ENCODE results near the gene WWTR1.

WWTR1 gene

GRCh38 chr3:149567381-149567780 lies 90.4 kb downstream of the WWTR1 start:
- no peak for DNase-seq (ENCODE audit: low spot score)
- in situ Hi-C loops (cut with MboI; ENCODE audit: low sequenced_read_pairs, unreplicated experiment): loop anchor here (10.0 kb wide), 1 partner anchor 147 kb away; no protein-coding TSS in a partner anchor
- TF ChIP-seq, protein P1, sequence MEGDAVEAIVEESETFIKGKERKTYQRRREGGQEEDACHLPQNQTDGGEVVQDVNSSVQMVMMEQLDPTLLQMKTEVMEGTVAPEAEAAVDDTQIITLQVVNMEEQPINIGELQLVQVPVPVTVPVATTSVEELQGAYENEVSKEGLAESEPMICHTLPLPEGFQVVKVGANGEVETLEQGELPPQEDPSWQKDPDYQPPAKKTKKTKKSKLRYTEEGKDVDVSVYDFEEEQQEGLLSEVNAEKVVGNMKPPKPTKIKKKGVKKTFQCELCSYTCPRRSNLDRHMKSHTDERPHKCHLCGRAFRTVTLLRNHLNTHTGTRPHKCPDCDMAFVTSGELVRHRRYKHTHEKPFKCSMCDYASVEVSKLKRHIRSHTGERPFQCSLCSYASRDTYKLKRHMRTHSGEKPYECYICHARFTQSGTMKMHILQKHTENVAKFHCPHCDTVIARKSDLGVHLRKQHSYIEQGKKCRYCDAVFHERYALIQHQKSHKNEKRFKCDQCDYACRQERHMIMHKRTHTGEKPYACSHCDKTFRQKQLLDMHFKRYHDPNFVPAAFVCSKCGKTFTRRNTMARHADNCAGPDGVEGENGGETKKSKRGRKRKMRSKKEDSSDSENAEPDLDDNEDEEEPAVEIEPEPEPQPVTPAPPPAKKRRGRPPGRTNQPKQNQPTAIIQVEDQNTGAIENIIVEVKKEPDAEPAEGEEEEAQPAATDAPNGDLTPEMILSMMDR (IDR thresholded peaks at IDR 0.05; ENCODE audit: borderline replicate concordance, control extremely low read depth, extremely low read depth, insufficient read depth, missing control alignments): no peak

- TF ChIP-seq, protein P1 (IDR thresholded peaks at IDR 0.05; ENCODE audit: borderline replicate concordance, control extremely low read depth, extremely low read depth, insufficient read depth, missing control alignments): no peak
- in situ Hi-C loops (cut with MboI; ENCODE audit: low sequenced_read_pairs, unreplicated experiment): loop anchor here (10.0 kb wide), 1 partner anchor 148 kb away; no protein-coding TSS in a partner anchor
- no peak for DNase-seq (ENCODE audit: low spot score)
These were observed 91.4 kb downstream of the WWTR1 start for GRCh38 chr3:149566292-149566975.

GRCh38 chr3:149564079-149564478 lies 93.7 kb downstream of the WWTR1 start:
- in situ Hi-C loops (cut with MboI; ENCODE audit: low sequenced_read_pairs, unreplicated experiment): loop anchor here (10.0 kb wide), 1 partner anchor 151 kb away; no protein-coding TSS in a partner anchor
- no peak for DNase-seq (ENCODE audit: low spot score)
- TF ChIP-seq, protein P1 (IDR thresholded peaks at IDR 0.05; ENCODE audit: borderline replicate concordance, control extremely low read depth, extremely low read depth, insufficient read depth, missing control alignments): no peak

- in situ Hi-C loops (cut with MboI; ENCODE audit: low sequenced_read_pairs, unreplicated experiment): loop anchor here (10.0 kb wide), 1 partner anchor 152 kb away; no protein-coding TSS in a partner anchor
- TF ChIP-seq, protein P1 (IDR thresholded peaks at IDR 0.05; ENCODE audit: borderline replicate concordance, control extremely low read depth, extremely low read depth, insufficient read depth, missing control alignments): no peak
- DNase-seq (ENCODE audit: low spot score): no peak
These were observed 94.7 kb downstream of the WWTR1 start for GRCh38 chr3:149563114-149563513.

DNA sequence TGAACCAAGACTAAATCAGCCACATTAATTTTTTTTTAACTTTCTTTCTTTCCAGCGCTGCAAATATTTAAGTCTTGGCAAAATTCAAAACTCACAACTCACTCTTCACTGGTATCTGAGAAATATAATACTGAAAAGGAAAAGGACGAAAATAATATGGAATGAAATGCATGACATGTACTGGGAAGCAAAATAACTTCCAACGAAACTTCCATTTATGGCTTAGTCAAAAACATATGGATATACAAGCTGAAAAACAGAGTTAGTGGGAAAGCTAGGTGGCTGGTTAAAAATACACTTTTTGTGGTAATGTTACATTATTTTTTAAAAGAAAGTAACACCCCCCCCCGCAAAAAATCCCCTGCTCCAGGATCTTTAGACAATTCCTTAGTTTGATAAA lies 97.2 kb downstream of the WWTR1 start:
- no peak for DNase-seq (ENCODE audit: low spot score)
- TF ChIP-seq, protein P1 (IDR thresholded peaks at IDR 0.05; ENCODE audit: borderline replicate concordance, control extremely low read depth, extremely low read depth, insufficient read depth, missing control alignments): no peak
- in situ Hi-C loops (cut with MboI; ENCODE audit: low sequenced_read_pairs, unreplicated experiment): loop anchor here (10.0 kb wide), 1 partner anchor 154 kb away; no protein-coding TSS in a partner anchor

DNA sequence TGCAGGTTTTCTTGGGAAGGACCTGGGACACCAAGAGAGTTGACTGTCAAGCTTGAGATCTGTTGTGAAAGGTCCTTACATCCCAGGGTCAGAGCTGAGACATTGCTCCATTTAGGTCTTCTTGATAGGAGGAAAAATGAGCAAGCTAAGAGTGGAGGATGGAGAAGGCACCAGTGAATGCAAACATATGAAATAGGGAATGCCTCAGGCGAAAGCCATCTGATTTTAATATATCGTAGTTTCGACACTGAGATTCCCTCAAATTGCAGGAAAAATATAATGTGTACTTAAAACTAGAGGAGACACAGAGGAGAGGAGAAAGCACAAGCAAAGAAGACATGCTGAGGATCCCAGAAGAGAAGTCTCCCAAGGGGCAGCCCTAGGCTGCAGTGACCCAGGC lies 97.8 kb downstream of the WWTR1 start:
- TF ChIP-seq, protein P1 (IDR thresholded peaks at IDR 0.05; ENCODE audit: borderline replicate concordance, control extremely low read depth, extremely low read depth, insufficient read depth, missing control alignments): no peak
- DNase-seq (ENCODE audit: low spot score): no peak
- in situ Hi-C loops (cut with MboI; ENCODE audit: low sequenced_read_pairs, unreplicated experiment): loop anchor here (10.0 kb wide), 1 partner anchor 155 kb away; no protein-coding TSS in a partner anchor

Measured in GM13976 (cell line).